HAP-1 (cell line): ENCODE results near the gene CNTNAP2.

Source experiments
- DNase-seq, 2 experiments: peaks; one replicate each; pipeline ENCODE4 v3.0.0-alpha.2; 2016 to 2020; ENCODE audit warnings: low spot score in 2 of 2
- H3K27me3 ChIP-seq: fragments of 250-450 bp; sonication (Bioruptor Pico); 2 replicates; pipeline ENCODE4 v1.5.1; 2020; ENCODE audit warnings: low read depth, mild to moderate bottlenecking, moderate library complexity
- H3K36me3 ChIP-seq: fragments of 250-450 bp; sonication (Bioruptor Pico); replicated peaks from 2 replicates; pipeline ENCODE4 v1.5.1; 2020; ENCODE audit warnings: mild to moderate bottlenecking
- H3K4me1 ChIP-seq: fragments of 250-450 bp; sonication (Bioruptor Pico); 2 replicates; pipeline ENCODE4 v1.5.1; 2020; ENCODE audit warnings: mild to moderate bottlenecking
- H3K4me3 ChIP-seq: fragments of 250-450 bp; sonication (Bioruptor Pico); 2 replicates; pipeline ENCODE4 v1.5.1; 2020; ENCODE audit warnings: mild to moderate bottlenecking, moderate library complexity
- H3K9me3 ChIP-seq: fragments of 250-450 bp; sonication (Bioruptor Pico); 2 replicates; pipeline ENCODE4 v1.5.1; 2020; ENCODE audit warnings: mild to moderate bottlenecking, moderate library complexity
- in situ Hi-C: fragments of 300-500 bp; cut with MboI; formaldehyde crosslinking; loops from 3 replicates; pipeline ENCODE4 v1.14.3; 2020; ENCODE audit warnings: low sequenced_read_pairs, inconsistent platforms, mixed read lengths

The CNTNAP2 gene

GRCh38 chr7:147161405-147161804, 1044.8 kb downstream of the CNTNAP2 start:
- in situ Hi-C loops, result no loop called here
- no peak overlapping the region for H3K4me3 ChIP-seq
- H3K27me3 ChIP-seq, result no peaks in the 10 kb centered on the region
- H3K36me3 ChIP-seq, result no peaks in the 10 kb centered on the region
- H3K9me3 ChIP-seq, result no peaks in the 10 kb centered on the region
- H3K4me1 ChIP-seq, result no peaks in the 10 kb centered on the region
- no peak for DNase-seq

GRCh38 chr7:147170341-147171012, 1053.9 kb downstream of the CNTNAP2 start:
- H3K36me3 ChIP-seq, result no peaks in the 10 kb centered on the region
- no peak overlapping the region for H3K4me3 ChIP-seq
- no peaks in the 10 kb centered on the region for H3K27me3 ChIP-seq
- no peak for DNase-seq
- no peaks in the 10 kb centered on the region for H3K4me1 ChIP-seq
- in situ Hi-C loops, result no loop called here
- H3K9me3 ChIP-seq, result no peaks in the 10 kb centered on the region

- H3K27me3 ChIP-seq, result no peaks in the 10 kb centered on the region
- no peak for DNase-seq
- in situ Hi-C loops, result no loop called here
- no peaks in the 10 kb centered on the region for H3K4me1 ChIP-seq
- no peaks in the 10 kb centered on the region for H3K9me3 ChIP-seq
- H3K36me3 ChIP-seq, result no peaks in the 10 kb centered on the region
- H3K4me3 ChIP-seq, result no peak overlapping the region
Observed at GRCh38 chr7:147171013-147171391, 1054.4 kb downstream of the CNTNAP2 start.

GRCh38 chr7:147173883-147174282, 1057.3 kb downstream of the CNTNAP2 start:
- Histone ChIP-seq H3K4me1 (no peaks in the 10 kb centered on the region), H3K27me3 (no peaks in the 10 kb centered on the region), H3K9me3 (no peaks in the 10 kb centered on the region), H3K4me3 (no peak overlapping the region), H3K36me3 (no peaks in the 10 kb centered on the region)
- DNase-seq, result no peak
- in situ Hi-C loops, result no loop called here

- Histone ChIP-seq H3K36me3 (no peaks in the 10 kb centered on the region), H3K4me3 (no peak overlapping the region), H3K4me1 (no peaks in the 10 kb centered on the region), H3K27me3 (no peaks in the 10 kb centered on the region), H3K9me3 (no peaks in the 10 kb centered on the region)
- no peak for DNase-seq
- in situ Hi-C loops, result no loop called here
Observed at GRCh38 chr7:147182874-147183273, 1066.3 kb downstream of the CNTNAP2 start.

- no peaks in the 10 kb centered on the region for H3K9me3 ChIP-seq
- in situ Hi-C loops, result no loop called here
- DNase-seq, result no peak
- H3K36me3 ChIP-seq, result no peaks in the 10 kb centered on the region
- H3K27me3 ChIP-seq, result no peaks in the 10 kb centered on the region
- H3K4me1 ChIP-seq, result no peaks in the 10 kb centered on the region
- H3K4me3 ChIP-seq, result no peak overlapping the region
Observed at GRCh38 chr7:147183276-147183675, 1066.7 kb downstream of the CNTNAP2 start.

GRCh38 chr7:147188467-147188866, 1071.9 kb downstream of the CNTNAP2 start:
- DNase-seq, result no peak
- Histone ChIP-seq H3K4me1 (no peaks in the 10 kb centered on the region), H3K36me3 (no peaks in the 10 kb centered on the region), H3K9me3 (no peaks in the 10 kb centered on the region), H3K4me3 (no peak overlapping the region), H3K27me3 (no peaks in the 10 kb centered on the region)
- in situ Hi-C loops, result no loop called here

- Histone ChIP-seq H3K27me3 (no peaks in the 10 kb centered on the region), H3K4me1 (no peaks in the 10 kb centered on the region), H3K4me3 (no peak overlapping the region), H3K36me3 (no peaks in the 10 kb centered on the region), H3K9me3 (no peaks in the 10 kb centered on the region)
- no peak for DNase-seq
- in situ Hi-C loops, result no loop called here
Observed at GRCh38 chr7:147193476-147193875, 1076.9 kb downstream of the CNTNAP2 start.

GRCh38 chr7:147196481-147196880, 1079.9 kb downstream of the CNTNAP2 start:
- Histone ChIP-seq H3K27me3 (no peaks in the 10 kb centered on the region), H3K4me1 (no peaks in the 10 kb centered on the region), H3K9me3 (no peaks in the 10 kb centered on the region), H3K36me3 (no peaks in the 10 kb centered on the region), H3K4me3 (no peak overlapping the region)
- in situ Hi-C loops, result no loop called here
- no peak for DNase-seq

GRCh38 chr7:147197006-147197405, 1080.4 kb downstream of the CNTNAP2 start:
- in situ Hi-C loops, result no loop called here
- Histone ChIP-seq H3K36me3 (no peaks in the 10 kb centered on the region), H3K4me1 (no peaks in the 10 kb centered on the region), H3K4me3 (peak overlapping the region; percentile 4; the same call in 1 of the 2 replicates), H3K27me3 (no peaks in the 10 kb centered on the region), H3K9me3 (no peaks in the 10 kb centered on the region)
- no peak for DNase-seq

GRCh38 chr7:147199868-147200267, 1083.3 kb downstream of the CNTNAP2 start:
- H3K4me1 ChIP-seq, result no peaks in the 10 kb centered on the region
- in situ Hi-C loops, result no loop called here
- no peaks in the 10 kb centered on the region for H3K9me3 ChIP-seq
- no peaks in the 10 kb centered on the region for H3K36me3 ChIP-seq
- H3K27me3 ChIP-seq, result no peaks in the 10 kb centered on the region
- H3K4me3 ChIP-seq, result no peak overlapping the region
- no peak for DNase-seq

GRCh38 chr7:147207988-147208387, 1091.4 kb downstream of the CNTNAP2 start:
- Histone ChIP-seq H3K4me3 (no peak overlapping the region), H3K9me3 (no peaks in the 10 kb centered on the region), H3K36me3 (no peaks in the 10 kb centered on the region), H3K4me1 (no peaks in the 10 kb centered on the region), H3K27me3 (no peaks in the 10 kb centered on the region)
- DNase-seq, result no peak
- in situ Hi-C loops, result no loop called here

- H3K4me1 ChIP-seq, result no peaks in the 10 kb centered on the region
- in situ Hi-C loops, result no loop called here
- H3K27me3 ChIP-seq, result no peaks in the 10 kb centered on the region
- no peaks in the 10 kb centered on the region for H3K9me3 ChIP-seq
- DNase-seq, result no peak
- H3K36me3 ChIP-seq, result no peaks in the 10 kb centered on the region
- H3K4me3 ChIP-seq, result no peak overlapping the region
Observed at GRCh38 chr7:147231275-147231674, 1114.7 kb downstream of the CNTNAP2 start.

GRCh38 chr7:147235645-147236382, 1119.2 kb downstream of the CNTNAP2 start:
- Histone ChIP-seq H3K4me1 (no peaks in the 10 kb centered on the region), H3K36me3 (no peaks in the 10 kb centered on the region), H3K27me3 (no peaks in the 10 kb centered on the region), H3K9me3 (no peaks in the 10 kb centered on the region), H3K4me3 (no peak overlapping the region)
- DNase-seq, result no peak
- in situ Hi-C loops, result no loop called here
